NCI-H774 (cell line): ENCODE data around the gene CASP7.
"Not testable (repeated sequence)": the region's sequence is repeated elsewhere in the genome, so short reads cannot be mapped to it uniquely, and the experiment has no call there.

Source experiments
- DNase-seq: peaks from one replicate; lab custom pipeline; 2025; lab: John Stamatoyannopoulos, UW

CASP7 gene

GRCh38 chr10:113679463-113680189 is at the start of gene CASP7:
Gene CASP7, plus strand, starts transcription at chr10:113679912. Its CDS starts 17,582 bp downstream, at chr10:113697494.
- DNase-seq: peak; percentile 68

GRCh38 chr10:113630929-113631533 is 48.7 kb upstream of the CASP7 start:
- DNase-seq: no peak

DNA sequence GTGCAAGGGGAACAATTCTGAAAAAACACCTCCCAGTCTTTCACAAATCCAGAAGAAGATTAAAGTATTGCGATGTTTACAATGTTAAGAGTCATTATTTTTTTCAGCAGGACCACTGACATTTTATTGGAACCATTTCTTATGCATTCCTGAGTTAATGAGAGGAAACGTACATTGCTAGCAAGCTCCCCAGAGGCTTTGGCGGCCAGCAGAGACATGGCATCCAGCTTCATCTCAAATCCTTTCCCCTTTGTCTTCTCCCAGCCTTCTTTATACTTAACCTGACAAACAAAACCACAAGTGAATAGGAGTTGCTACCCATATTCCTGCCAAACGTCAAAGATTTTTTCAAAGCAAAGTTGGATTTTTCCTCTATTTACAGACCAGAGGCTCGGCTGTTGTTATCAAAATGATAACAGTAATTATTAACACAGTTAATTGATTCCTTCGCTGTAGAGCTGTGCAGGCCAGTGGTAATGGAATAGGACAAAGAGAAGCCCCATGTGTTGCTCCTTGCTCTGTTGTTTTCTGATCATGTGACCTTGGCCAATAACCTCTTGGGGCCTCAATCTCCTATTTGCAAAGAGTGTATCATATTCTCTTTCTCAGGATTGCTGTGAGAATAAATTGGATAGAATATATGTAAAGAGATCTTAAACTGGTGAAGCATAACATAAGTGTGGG is 47.9 kb upstream of the CASP7 start:
- DNase-seq: no peak

DNA sequence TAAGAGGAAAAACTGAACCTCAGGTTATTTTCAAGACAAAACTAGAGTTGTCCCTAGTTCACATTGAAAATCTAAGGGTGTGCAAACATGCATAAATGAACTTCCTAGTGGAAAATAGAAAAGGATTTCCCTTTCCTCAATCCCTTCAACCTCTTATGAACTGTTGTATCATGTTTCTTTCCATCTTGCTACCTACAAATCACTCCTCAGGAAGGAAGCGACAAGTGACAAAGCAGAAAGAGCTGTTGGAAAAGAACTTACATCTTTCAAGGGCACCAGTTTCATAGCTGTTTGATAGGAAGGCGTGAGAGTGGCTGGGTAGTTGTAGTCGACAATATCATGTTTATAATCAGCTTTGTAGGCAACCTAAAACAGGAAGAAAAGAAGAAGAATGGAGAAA is 39.7 kb upstream of the CASP7 start:
- DNase-seq: no peak

GRCh38 chr10:113641702-113642101 is 38.0 kb upstream of the CASP7 start:
- DNase-seq: no peak

- no peak for DNase-seq
These were observed 36.5 kb upstream of the CASP7 start for GRCh38 chr10:113643183-113643582.

- no peak for DNase-seq
These were observed 35.3 kb upstream of the CASP7 start for GRCh38 chr10:113644185-113645120.

DNA sequence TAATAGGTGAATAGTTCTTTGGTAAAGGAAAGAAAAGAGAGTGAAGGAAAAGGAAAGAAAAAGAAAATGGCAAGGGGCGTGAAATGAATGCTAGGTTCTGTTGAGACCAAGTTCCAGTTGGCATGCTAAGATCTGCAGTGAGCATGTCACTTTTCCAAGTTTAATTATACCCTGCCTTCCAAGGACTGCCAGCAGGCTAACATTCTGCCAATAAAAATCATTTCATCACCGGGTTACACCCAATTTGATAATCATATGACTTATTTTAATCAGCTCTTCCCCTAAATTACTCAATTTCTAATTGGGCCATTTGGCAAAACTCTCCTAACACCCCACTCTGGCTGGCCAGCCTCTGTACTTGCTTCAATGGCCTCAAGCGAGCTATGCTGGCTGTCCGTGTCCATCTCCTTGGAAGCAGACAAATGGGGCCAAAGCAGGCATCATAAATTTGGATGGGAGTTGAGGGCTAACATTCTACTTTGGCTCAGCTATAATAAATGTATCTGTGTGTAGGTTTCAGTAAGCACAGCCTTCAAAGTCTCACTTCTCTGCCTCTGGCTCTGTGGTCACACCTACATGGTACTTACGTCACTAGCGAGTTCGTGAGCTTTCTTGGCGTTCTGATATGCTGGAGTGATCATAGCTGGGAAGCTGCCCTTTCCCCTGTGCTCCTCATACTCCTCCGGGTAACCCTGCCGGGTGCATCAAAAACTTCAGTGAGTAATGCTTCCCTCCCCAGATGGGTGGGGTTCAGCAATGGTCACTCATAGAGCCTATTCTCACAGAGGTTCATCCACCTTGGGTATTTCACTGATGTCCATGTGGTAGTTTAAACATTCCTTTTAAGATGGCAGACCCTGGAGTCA is 33.1 kb upstream of the CASP7 start:
- DNase-seq: no peak

GRCh38 chr10:113647812-113648211 is 31.9 kb upstream of the CASP7 start:
- DNase-seq: no peak

- DNase-seq: no peak
These were observed 31.2 kb upstream of the CASP7 start for GRCh38 chr10:113648478-113648877.

GRCh38 chr10:113650172-113650571 is 29.5 kb upstream of the CASP7 start:
- DNase-seq: no peak

DNA sequence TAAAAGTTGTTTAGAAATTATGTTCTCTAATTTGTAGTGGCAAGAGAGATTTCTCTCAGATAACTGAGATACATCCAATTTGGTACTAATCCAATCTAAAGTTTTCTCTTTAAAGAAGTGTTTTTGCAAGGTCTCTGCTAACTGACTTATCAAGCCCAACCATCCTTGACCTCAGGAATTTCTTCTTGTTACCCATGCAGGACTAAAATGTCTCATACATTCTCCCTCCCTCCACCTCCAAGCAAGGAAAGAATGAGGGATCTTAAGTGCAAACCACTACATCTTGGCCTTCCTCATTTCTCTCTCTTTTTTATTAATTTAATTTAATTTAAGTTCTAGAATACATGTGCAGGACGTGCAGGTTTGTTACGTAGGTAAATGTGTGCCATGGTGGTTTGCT is 28.7 kb upstream of the CASP7 start:
- no peak for DNase-seq

GRCh38 chr10:113651898-113652297 is 27.8 kb upstream of the CASP7 start:
- no peak for DNase-seq

DNA sequence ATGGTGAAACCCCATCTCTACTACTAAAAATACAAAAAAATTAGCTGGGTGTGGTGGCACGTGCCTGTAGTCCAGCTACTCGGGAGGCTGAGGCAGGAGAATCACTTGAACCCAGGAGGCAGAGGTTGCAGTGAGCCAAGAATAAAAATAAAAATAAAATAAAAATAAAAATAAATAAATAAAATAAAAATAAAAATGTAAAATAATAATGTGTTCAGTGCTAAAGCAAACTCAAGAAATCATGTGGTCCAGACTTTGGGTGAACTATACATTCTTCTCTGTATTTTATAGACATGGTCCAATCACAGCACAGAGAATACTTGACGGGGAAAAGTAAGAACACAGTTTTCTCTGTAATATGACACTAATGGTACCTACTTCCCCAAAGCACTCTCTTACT is 27.3 kb upstream of the CASP7 start:
- not testable (repeated sequence) for DNase-seq

DNA sequence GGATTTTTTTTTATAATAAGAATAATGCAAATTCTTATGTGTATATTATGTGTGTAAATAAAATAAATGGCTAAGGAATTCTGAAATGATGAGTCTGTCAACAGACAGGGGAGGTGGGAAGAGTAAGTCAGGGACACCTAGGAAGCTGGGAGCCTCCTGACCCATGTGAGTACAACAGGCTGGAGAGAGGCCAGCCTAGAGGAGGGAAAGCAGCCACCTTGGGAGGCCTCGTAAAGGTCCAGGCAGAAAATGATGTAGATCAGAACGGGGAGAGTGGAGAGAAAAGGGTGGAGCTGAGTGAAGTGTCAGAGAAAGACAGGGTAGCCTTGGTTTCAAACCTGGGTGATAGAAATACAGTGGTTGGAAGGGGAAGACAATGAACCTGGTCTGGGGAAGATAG is 22.8 kb upstream of the CASP7 start:
- DNase-seq: no peak

DNA sequence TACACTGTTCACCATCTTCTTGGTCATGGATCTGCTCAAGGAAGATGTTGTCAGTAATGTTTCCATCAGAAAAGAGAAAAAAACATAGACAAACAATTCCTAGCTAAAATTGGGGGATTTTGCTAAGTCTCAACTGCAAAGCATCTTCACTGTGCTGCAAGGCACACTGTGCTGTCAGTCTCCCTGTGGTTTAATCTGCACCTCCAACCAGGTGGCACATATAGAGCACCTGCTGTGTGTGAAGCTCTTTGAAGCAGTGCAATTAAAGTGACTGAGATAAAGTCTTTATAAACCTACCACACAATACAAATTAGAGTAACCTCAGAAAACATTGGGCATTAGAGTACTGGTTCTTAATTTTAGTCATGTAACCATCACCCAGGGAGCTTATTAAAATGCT is 22.2 kb upstream of the CASP7 start:
- DNase-seq: no peak

GRCh38 chr10:113661332-113661731 is 18.4 kb upstream of the CASP7 start:
- no peak for DNase-seq

DNA sequence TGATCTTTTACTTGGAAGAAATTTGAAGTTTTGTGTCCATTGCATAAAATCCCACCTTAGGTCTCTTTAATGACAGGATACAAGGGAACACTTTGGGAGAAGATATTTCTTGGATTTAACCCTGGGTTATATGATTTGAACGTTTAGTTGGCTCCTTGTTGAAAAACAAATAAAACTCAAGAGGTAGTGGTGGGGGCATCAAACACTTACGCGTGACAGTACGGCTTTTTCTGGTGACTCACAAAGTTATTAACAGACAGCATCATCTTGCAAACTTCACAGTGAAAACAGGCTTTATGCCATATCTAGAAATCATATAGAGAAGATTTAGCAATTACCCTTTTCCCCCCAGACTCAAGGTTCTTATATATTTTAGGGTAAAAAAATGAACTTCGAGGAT is 16.6 kb upstream of the CASP7 start:
- DNase-seq: no peak

DNA sequence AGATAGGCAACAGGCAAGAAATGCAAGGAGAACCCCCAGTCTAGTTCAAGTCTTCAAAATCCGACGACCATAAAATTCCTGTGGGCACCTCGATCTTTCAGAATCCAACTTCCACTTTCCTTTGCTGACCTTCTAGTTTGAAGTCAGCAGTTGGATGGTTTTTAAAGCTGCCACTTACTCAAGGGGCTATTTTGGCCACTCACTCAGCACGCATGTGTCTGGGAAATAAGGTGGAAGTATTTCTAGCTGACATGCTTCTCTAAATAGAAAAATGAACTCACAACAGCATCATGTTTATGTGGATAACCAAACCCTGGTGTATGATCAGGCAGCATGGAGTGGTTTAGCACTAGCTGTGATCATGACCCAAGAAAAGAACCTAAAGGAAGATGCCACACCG is 15.8 kb upstream of the CASP7 start, which contains the start of gene NRAP:
Gene NRAP (minus strand): TSS at position 134 of the 400 bp plus-strand sequence. CDS start 159 bp downstream, outside the sequence.
- DNase-seq: no peak

- DNase-seq: no peak
These were observed 14.4 kb upstream of the CASP7 start for GRCh38 chr10:113665352-113665751.

- no peak for DNase-seq
These were observed 13.8 kb upstream of the CASP7 start for GRCh38 chr10:113665806-113666354.
